Measurements from ENCODE around the gene KRT7. TPM values are rescaled to one million over a fixed set of nuclear protein-coding genes. Genes with fewer than 3 reads are reported as not detected.
"Not testable (repeated sequence)": the region's sequence is repeated elsewhere in the genome, so short reads cannot be mapped to it uniquely, and the experiment has no call there.

KRT7 gene
- total RNA-seq, 1 donor = 27.9 TPM

DNA sequence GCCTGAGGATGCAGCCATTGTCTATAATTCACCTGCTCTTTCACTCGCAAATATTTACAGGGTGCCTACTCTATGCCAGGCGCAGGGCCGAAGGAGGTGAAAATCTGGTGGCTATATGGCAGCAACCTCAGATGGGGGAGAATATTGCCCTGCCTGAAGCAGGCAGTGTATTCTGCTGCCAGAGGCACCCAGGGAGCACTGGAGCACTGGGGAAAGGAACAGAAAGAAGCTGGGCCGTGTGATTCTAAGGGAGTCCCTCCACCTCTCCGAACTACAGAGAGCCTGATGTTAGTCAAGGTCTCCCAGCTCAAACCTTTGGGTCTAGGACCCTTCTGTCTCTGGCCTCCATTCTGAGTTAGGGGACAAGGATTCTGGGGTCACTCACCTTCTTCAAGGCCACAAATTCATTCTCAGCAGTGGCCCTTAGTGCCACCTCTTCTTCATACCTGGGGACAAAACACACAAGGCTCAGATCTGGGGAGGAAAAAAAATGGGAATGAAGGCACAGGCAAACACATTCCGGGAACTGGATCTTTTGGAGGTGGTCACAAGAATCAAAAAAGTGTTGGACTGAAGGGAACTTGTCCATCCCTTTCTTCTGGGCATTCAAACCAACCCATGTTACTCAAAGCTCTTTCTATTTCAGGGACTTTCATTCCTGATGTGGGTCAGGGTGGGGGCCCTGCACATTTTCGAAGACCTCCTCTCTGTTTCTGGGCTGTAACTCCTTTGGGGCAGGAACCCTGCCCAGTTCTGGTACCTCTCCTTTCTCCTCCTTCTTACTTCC, 22.1 kb downstream of the KRT7 start:
- peak; percentile 73 for DNase-seq (ENCODE audit: insufficient read length, low spot score, missing footprints)
- Histone ChIP-seq H2AFZ (ENCODE audit: low read length) (no peak overlapping the region), H3K9me3 (ENCODE audit: low read depth, low read length) (no peaks in the 10 kb centered on the region), H3K27ac (ENCODE audit: low read depth, low read length) (no peak overlapping the region), H4K20me1 (ENCODE audit: insufficient read depth, low read length) (no peaks in the 10 kb centered on the region), H3K4me2 (ENCODE audit: insufficient read depth, low read length) (no peak overlapping the region), H3K79me2 (ENCODE audit: insufficient read depth, low read length) (no peaks in the 10 kb centered on the region), H3K36me3 (ENCODE audit: insufficient read depth, low read length) (no peaks in the 10 kb centered on the region), H3K4me1 (ENCODE audit: insufficient read depth, low read length) (peaks cover 9% of the 10 kb centered on the region), H3K4me3 (ENCODE audit: insufficient read depth, low read length) (no peak overlapping the region), H3K27me3 (ENCODE audit: insufficient read depth, low read length) (peaks cover 30% of the 10 kb centered on the region)
- TF ChIP-seq, protein P1, sequence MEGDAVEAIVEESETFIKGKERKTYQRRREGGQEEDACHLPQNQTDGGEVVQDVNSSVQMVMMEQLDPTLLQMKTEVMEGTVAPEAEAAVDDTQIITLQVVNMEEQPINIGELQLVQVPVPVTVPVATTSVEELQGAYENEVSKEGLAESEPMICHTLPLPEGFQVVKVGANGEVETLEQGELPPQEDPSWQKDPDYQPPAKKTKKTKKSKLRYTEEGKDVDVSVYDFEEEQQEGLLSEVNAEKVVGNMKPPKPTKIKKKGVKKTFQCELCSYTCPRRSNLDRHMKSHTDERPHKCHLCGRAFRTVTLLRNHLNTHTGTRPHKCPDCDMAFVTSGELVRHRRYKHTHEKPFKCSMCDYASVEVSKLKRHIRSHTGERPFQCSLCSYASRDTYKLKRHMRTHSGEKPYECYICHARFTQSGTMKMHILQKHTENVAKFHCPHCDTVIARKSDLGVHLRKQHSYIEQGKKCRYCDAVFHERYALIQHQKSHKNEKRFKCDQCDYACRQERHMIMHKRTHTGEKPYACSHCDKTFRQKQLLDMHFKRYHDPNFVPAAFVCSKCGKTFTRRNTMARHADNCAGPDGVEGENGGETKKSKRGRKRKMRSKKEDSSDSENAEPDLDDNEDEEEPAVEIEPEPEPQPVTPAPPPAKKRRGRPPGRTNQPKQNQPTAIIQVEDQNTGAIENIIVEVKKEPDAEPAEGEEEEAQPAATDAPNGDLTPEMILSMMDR (IDR thresholded peaks at IDR 0.05; ENCODE audit: extremely low read depth, low read depth, low read length) = no peak

DNA sequence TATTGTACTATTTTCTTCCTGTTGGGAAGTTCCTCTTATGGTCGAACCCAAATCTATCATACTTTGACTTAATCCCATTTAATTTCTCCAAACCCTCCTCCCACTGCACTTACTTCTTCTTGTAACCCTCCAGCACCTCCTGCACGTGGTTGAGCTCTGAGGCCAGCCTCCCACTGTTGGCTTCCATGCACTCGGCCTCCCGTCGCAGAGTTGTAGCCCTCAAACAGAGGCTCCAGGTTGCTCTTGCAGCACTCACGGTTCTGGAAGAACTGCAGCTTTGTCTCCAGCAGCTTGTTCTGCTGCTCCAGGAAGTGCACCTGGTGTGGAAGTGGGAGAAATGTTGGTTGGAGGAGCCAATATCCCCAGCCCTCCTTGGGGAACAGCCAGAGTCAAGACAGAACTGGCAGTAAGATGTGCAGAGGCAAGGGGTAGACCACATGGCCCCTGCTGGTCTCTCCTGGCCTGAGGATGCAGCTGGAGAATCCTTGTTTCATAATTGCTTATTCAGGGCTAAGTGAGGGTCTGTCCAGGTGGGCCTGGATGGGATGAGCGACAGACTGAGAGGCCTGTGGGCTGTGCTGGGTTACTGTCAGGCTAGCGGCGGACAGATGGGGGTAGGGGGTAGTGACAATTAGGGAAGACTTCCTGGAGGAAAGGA, 23.0 kb downstream of the KRT7 start:
- peaks cover 17% of the 10 kb centered on the region for H3K4me1 ChIP-seq (ENCODE audit: insufficient read depth, low read length)
- H3K36me3 ChIP-seq (ENCODE audit: insufficient read depth, low read length) = no peaks in the 10 kb centered on the region

DNA sequence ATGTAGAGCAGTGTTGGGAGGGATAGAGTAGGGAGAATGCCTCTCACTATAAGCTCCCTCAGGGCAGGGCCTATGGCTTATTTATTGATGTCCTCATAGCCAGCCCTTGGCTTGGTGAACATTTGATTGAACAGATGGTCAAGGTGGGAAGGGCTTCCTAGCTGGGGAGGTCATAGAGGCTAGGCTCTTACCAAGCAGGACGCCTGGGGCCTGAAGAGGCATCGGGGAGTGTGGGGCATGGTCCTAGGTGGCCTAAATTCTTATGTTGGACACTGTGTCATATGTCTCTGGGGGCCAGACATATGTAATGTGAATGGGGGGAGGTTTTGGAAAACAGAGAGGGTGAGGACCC, 23.5 kb downstream of the KRT7 start:
- peaks cover 21% of the 10 kb centered on the region for H3K4me1 ChIP-seq (ENCODE audit: insufficient read depth, low read length)
- H3K36me3 ChIP-seq (ENCODE audit: insufficient read depth, low read length) = no peaks in the 10 kb centered on the region
- H4K20me1 ChIP-seq (ENCODE audit: insufficient read depth, low read length) = no peaks in the 10 kb centered on the region
- no peak overlapping the region for H2AFZ ChIP-seq (ENCODE audit: low read length)
- no peak overlapping the region for H3K4me2 ChIP-seq (ENCODE audit: insufficient read depth, low read length)
- peaks cover 30% of the 10 kb centered on the region for H3K27me3 ChIP-seq (ENCODE audit: insufficient read depth, low read length)
- no peaks in the 10 kb centered on the region for H3K79me2 ChIP-seq (ENCODE audit: insufficient read depth, low read length)
- TF ChIP-seq, protein P1 (IDR thresholded peaks at IDR 0.05; ENCODE audit: extremely low read depth, low read depth, low read length) = no peak
- H3K9me3 ChIP-seq (ENCODE audit: low read depth, low read length) = no peaks in the 10 kb centered on the region
- H3K4me3 ChIP-seq (ENCODE audit: insufficient read depth, low read length) = no peak overlapping the region
- H3K27ac ChIP-seq (ENCODE audit: low read depth, low read length) = no peak overlapping the region
- DNase-seq (ENCODE audit: insufficient read length, low spot score, missing footprints) = peak; percentile 58

More for the DNA sequence above, 23.0 kb downstream of the KRT7 start:
- DNase-seq (ENCODE audit: insufficient read length, low spot score, missing footprints) = peak; percentile 56
- Histone ChIP-seq H3K79me2 (ENCODE audit: insufficient read depth, low read length) (no peaks in the 10 kb centered on the region), H2AFZ (ENCODE audit: low read length) (no peak overlapping the region), H3K27ac (ENCODE audit: low read depth, low read length) (no peak overlapping the region), H3K27me3 (ENCODE audit: insufficient read depth, low read length) (peaks cover 30% of the 10 kb centered on the region), H3K9me3 (ENCODE audit: low read depth, low read length) (no peaks in the 10 kb centered on the region), H4K20me1 (ENCODE audit: insufficient read depth, low read length) (no peaks in the 10 kb centered on the region), H3K4me3 (ENCODE audit: insufficient read depth, low read length) (no peak overlapping the region), H3K4me2 (ENCODE audit: insufficient read depth, low read length) (no peak overlapping the region)
- TF ChIP-seq, protein P1 (IDR thresholded peaks at IDR 0.05; ENCODE audit: extremely low read depth, low read depth, low read length) = no peak

DNA sequence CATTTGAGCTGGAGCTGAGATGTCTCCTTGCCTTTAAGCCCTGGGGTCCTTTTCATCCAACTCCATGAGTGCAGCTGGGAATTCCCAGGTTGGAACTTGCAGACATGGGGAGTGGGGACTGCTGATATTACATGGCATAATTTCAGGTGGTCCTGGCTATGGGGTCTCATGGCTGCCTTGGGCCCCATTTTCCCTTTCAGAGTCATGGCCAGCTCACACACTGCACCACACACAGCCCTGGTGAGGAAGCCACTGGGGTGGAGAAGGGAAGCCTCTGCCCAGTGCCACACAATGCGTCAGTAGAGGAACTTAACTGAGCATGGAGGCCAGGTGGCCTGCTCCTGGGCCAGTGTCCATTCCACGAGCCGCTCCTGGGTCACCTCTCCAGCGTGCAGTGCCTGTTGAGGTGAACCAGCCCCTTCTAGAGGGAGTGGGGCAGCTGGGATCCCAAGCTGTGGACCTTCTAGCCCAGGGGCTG, 24.1 kb downstream of the KRT7 start:
- TF ChIP-seq, protein P1 (IDR thresholded peaks at IDR 0.05; ENCODE audit: extremely low read depth, low read depth, low read length) = no peak
- Histone ChIP-seq H3K4me2 (ENCODE audit: insufficient read depth, low read length) (no peak overlapping the region), H3K36me3 (ENCODE audit: insufficient read depth, low read length) (no peaks in the 10 kb centered on the region), H3K79me2 (ENCODE audit: insufficient read depth, low read length) (no peaks in the 10 kb centered on the region), H3K9me3 (ENCODE audit: low read depth, low read length) (no peaks in the 10 kb centered on the region), H3K27ac (ENCODE audit: low read depth, low read length) (no peak overlapping the region), H3K4me1 (ENCODE audit: insufficient read depth, low read length) (peaks cover 21% of the 10 kb centered on the region), H2AFZ (ENCODE audit: low read length) (no peak overlapping the region), H4K20me1 (ENCODE audit: insufficient read depth, low read length) (no peaks in the 10 kb centered on the region), H3K4me3 (ENCODE audit: insufficient read depth, low read length) (no peak overlapping the region), H3K27me3 (ENCODE audit: insufficient read depth, low read length) (peaks cover 30% of the 10 kb centered on the region)
- DNase-seq (ENCODE audit: insufficient read length, low spot score, missing footprints) = peak; percentile 71

DNA sequence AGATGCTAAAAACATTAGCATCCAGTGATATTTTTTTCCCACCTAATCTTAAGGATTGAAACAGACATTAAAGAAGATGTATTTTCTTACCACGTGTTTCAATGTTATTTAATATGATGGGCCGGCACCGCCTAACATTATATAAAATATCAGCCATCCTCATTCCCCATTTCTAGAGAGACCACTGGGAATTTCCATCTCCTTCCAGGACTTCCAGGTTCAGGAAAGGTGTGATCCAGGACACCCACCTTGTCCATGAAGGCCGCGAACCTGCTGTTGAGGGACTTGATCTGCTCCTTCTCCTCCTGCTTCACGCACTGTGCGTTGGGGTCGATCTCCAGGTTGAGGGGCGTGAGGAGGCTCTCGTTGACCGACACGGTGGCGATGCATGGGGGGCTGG, 24.9 kb downstream of the KRT7 start:
- H3K9me3 ChIP-seq (ENCODE audit: low read depth, low read length); H4K20me1 ChIP-seq (ENCODE audit: insufficient read depth, low read length); H3K27ac ChIP-seq (ENCODE audit: low read depth, low read length); H3K79me2 ChIP-seq (ENCODE audit: insufficient read depth, low read length); H3K36me3 ChIP-seq (ENCODE audit: insufficient read depth, low read length); H2AFZ ChIP-seq (ENCODE audit: low read length); H3K4me3 ChIP-seq (ENCODE audit: insufficient read depth, low read length): not testable (repeated sequence)
- Histone ChIP-seq H3K27me3 (ENCODE audit: insufficient read depth, low read length) (peaks cover 30% of the 10 kb centered on the region), H3K4me2 (ENCODE audit: insufficient read depth, low read length) (peak overlapping the region; percentile 65), H3K4me1 (ENCODE audit: insufficient read depth, low read length) (peaks cover 21% of the 10 kb centered on the region)
- peak; percentile 57 for DNase-seq (ENCODE audit: insufficient read length, low spot score, missing footprints)
